IMR-90 (cell line): ENCODE data around the gene AKAP5. TPM values are rescaled to one million over a fixed set of nuclear protein-coding genes. Genes with fewer than 3 reads are reported as not detected.

Source experiments
- ATAC-seq: fragments of 200-7000 bp; cut with Tn5 transposase; 2 replicates; pipeline ENCODE4 v1.9.1; 2020; ENCODE audit warnings: low read depth, mild to moderate bottlenecking, moderate library complexity
- BruUV-seq: library from RNA; stranded (reverse); fragments of 400-500 nt; replicated peaks from 2 replicates; lab custom pipeline; 2021; lab: Mats Ljungman, UMichigan
- CTCF ChIA-PET: fragments of 300-600 bp; formaldehyde crosslinking; extraction: SDS; loops from one replicate; lab custom pipeline; 2021; ENCODE audit warnings: antibody characterized with exemption; lab: Yijun Ruan, JAX
- POLR2A ChIA-PET: fragments of 300-600 bp; sonication (Branson Sonifier 250); formaldehyde crosslinking; loops from one replicate; lab custom pipeline; 2022; ENCODE audit warnings: antibody characterized with exemption; ENCODE audit not compliant: unreplicated experiment; lab: Charles Lee
- DNase-seq: peaks from one replicate; pipeline ENCODE4 v3.0.0; 2013
- H2AFZ ChIP-seq: replicated peaks from 2 replicates; pipeline ENCODE3; 2013; ENCODE audit warnings: low read length, mild to moderate bottlenecking; ENCODE audit not compliant: poor library complexity
- H2AK5ac ChIP-seq: 2 replicates; pipeline ENCODE4 v1.6.1; 2013; ENCODE audit warnings: low read depth, low read length, inconsistent platforms
- H2AK9ac ChIP-seq: replicated peaks from 2 replicates; pipeline ENCODE3; 2013; ENCODE audit warnings: mild to moderate bottlenecking, low read depth, low read length, moderate library complexity; ENCODE audit not compliant: poor library complexity
- H2BK120ac ChIP-seq: 2 replicates; pipeline ENCODE4 v1.6.1; 2013; ENCODE audit warnings: low read depth, low read length, inconsistent platforms
- H2BK15ac ChIP-seq: 3 replicates; pipeline ENCODE4 v1.6.1; 2013; ENCODE audit warnings: low read depth, low read length, inconsistent platforms
- H2BK20ac ChIP-seq: 2 replicates; pipeline ENCODE4 v1.6.1; 2013; ENCODE audit warnings: low read depth, mild to moderate bottlenecking, inconsistent platforms, low read length, moderate library complexity
- H2BK5ac ChIP-seq: 2 replicates; pipeline ENCODE4 v1.6.1; 2013; ENCODE audit warnings: mild to moderate bottlenecking, low read depth, low read length, inconsistent platforms; ENCODE audit not compliant: poor library complexity, severe bottlenecking
- H3K14ac ChIP-seq: replicated peaks from 2 replicates; pipeline ENCODE4 v1.6.1; 2013; ENCODE audit warnings: low read depth, low read length, inconsistent platforms
- H3K18ac ChIP-seq: 2 replicates; pipeline ENCODE4 v1.6.1; 2013; ENCODE audit warnings: low read depth, low read length, control low read depth
- H3K23ac ChIP-seq: 2 replicates; pipeline ENCODE4 v1.6.1; 2013; ENCODE audit warnings: low read depth, low read length, inconsistent platforms
- H3K27ac ChIP-seq: 2 replicates; pipeline ENCODE4 v1.5.1; 2013; ENCODE audit warnings: mild to moderate bottlenecking, control low read depth, low read length; ENCODE audit not compliant: insufficient read depth
- H3K27me3 ChIP-seq: 2 replicates; pipeline ENCODE4 v1.6.1; 2013; ENCODE audit warnings: low read length; ENCODE audit not compliant: control insufficient read depth, insufficient read depth
- H3K36me3 ChIP-seq: 2 replicates; pipeline ENCODE4 v1.6.1; 2013; ENCODE audit warnings: low read length, mixed read lengths; ENCODE audit not compliant: control insufficient read depth, insufficient read depth
- H3K4ac ChIP-seq: 2 replicates; pipeline ENCODE4 v1.6.1; 2013; ENCODE audit warnings: low read depth, low read length, inconsistent platforms
- H3K4me1 ChIP-seq: 2 replicates; pipeline ENCODE4 v1.6.1; 2013; ENCODE audit warnings: low read length, mixed read lengths; ENCODE audit not compliant: control insufficient read depth, insufficient read depth
- H3K4me2 ChIP-seq: 2 replicates; pipeline ENCODE4 v1.6.1; 2013; ENCODE audit warnings: low read depth, mild to moderate bottlenecking, control low read depth, low read length, moderate library complexity
- H3K4me3 ChIP-seq: 2 replicates; pipeline ENCODE4 v1.5.1; 2013; ENCODE audit warnings: low read depth, mild to moderate bottlenecking, control low read depth, low read length, moderate library complexity; ENCODE audit not compliant: insufficient read depth
- H3K56ac ChIP-seq: 2 replicates; pipeline ENCODE4 v1.6.1; 2013; ENCODE audit warnings: low read length, inconsistent platforms; ENCODE audit not compliant: insufficient read depth; ENCODE audit errors: extremely low read depth
- H3K79me1 ChIP-seq, 2 experiments: 2 replicates each; pipeline ENCODE4 v1.6.1; 2013; ENCODE audit warnings: low read length in 2 of 2, inconsistent platforms in 1 of 2, low read depth in 1 of 2
- H3K9ac ChIP-seq: 2 replicates; pipeline ENCODE4 v1.6.1; 2013; ENCODE audit warnings: low read depth, low read length, control low read depth
- H3K9me1 ChIP-seq: 2 replicates; pipeline ENCODE4 v1.6.1; 2013; ENCODE audit warnings: low read length, inconsistent platforms; ENCODE audit not compliant: insufficient read depth
- H3K9me3 ChIP-seq: 2 replicates; pipeline ENCODE4 v1.6.1; 2013; ENCODE audit warnings: low read length; ENCODE audit not compliant: control insufficient read depth, insufficient read depth
- H4K20me1 ChIP-seq: 2 replicates; pipeline ENCODE4 v1.6.1; 2013; ENCODE audit warnings: low read length, inconsistent platforms; ENCODE audit not compliant: insufficient read depth
- H4K5ac ChIP-seq: 2 replicates; pipeline ENCODE4 v1.6.1; 2013; ENCODE audit warnings: mild to moderate bottlenecking, low read depth, low read length, control low read depth
- H4K8ac ChIP-seq, 2 experiments: 2 replicates each; pipeline ENCODE4 v1.6.1; 2013; ENCODE audit warnings: low read depth in 2 of 2, low read length in 2 of 2, control low read depth in 1 of 2, inconsistent platforms in 1 of 2
- H4K91ac ChIP-seq: 2 replicates; pipeline ENCODE4 v1.6.1; 2013; ENCODE audit warnings: low read depth, low read length, inconsistent platforms; ENCODE audit not compliant: insufficient read depth
- BHLHE40 ChIP-seq: fragments of 150-350 bp; IDR thresholded peaks from 2 replicates; pipeline ENCODE4 v1.6.1; 2016; ENCODE audit warnings: mild to moderate bottlenecking, low read depth, low read length
- CEBPB ChIP-seq: IDR thresholded peaks from 2 replicates; pipeline ENCODE4 v1.6.1; 2012; ENCODE audit warnings: low read depth, low read length, improper control_type of control experiment
- CHD1 ChIP-seq: IDR thresholded peaks from 2 replicates; pipeline ENCODE4 v1.6.1; 2012; ENCODE audit warnings: low read depth, low read length, improper control_type of control experiment
- FOS ChIP-seq: fragments of 150-350 bp; IDR thresholded peaks from 2 replicates; pipeline ENCODE4 v1.6.1; 2016; ENCODE audit warnings: low read depth, low read length
- MAFK ChIP-seq: IDR thresholded peaks from 2 replicates; pipeline ENCODE4 v1.6.1; 2012; ENCODE audit warnings: low read depth, low read length, improper control_type of control experiment
- MAZ ChIP-seq: IDR thresholded peaks from 2 replicates; pipeline ENCODE4 v1.6.1; 2012; ENCODE audit warnings: low read depth, mild to moderate bottlenecking, low read length, improper control_type of control experiment, moderate library complexity, borderline replicate concordance
- MXI1 ChIP-seq: IDR thresholded peaks from 2 replicates; pipeline ENCODE4 v1.6.1; 2012; ENCODE audit warnings: low read depth, mild to moderate bottlenecking, low read length, moderate library complexity, borderline replicate concordance
- NFE2L2 ChIP-seq: fragments of 150-350 bp; IDR thresholded peaks from 2 replicates; pipeline ENCODE4 v1.6.1; 2016; ENCODE audit warnings: low read depth, mild to moderate bottlenecking, low read length
- POLR2A ChIP-seq: IDR thresholded peaks from 2 replicates; pipeline ENCODE4 v1.6.1; 2012; ENCODE audit warnings: mild to moderate bottlenecking, low read depth, low read length
- RAD21 ChIP-seq: IDR thresholded peaks from 2 replicates; pipeline ENCODE4 v1.6.1; 2012; ENCODE audit warnings: low read length, improper control_type of control experiment
- RCOR1 ChIP-seq: IDR thresholded peaks from 2 replicates; pipeline ENCODE4 v1.6.1; 2012; ENCODE audit warnings: mild to moderate bottlenecking, low read length, improper control_type of control experiment; ENCODE audit not compliant: insufficient replicate concordance
- RFX5 ChIP-seq: IDR thresholded peaks from 2 replicates; pipeline ENCODE4 v1.8.0; 2012; ENCODE audit warnings: low read depth, mild to moderate bottlenecking, low read length, moderate library complexity
- SMC3 ChIP-seq: fragments of 150-350 bp; IDR thresholded peaks from 2 replicates; pipeline ENCODE4 v1.6.1; 2016; ENCODE audit warnings: low read depth, mild to moderate bottlenecking, antibody characterized with exemption, low read length, moderate library complexity
- WGBS, 2 experiments: methylation state at CpG; one replicate each; pipeline versions ENCODE4 v1.1.5 to v1.1.7; 2013; ENCODE audit warnings: missing lambda C conversion rate in 2 of 2; ENCODE audit not compliant: insufficient read length in 1 of 2; ENCODE audit errors: extremely low coverage in 2 of 2; 5-methylcytosine and 5-hydroxymethylcytosine counted together
- dilution Hi-C: fragments of 300-500 bp; cut with HindIII; formaldehyde crosslinking; loops from one replicate; pipeline ENCODE4 v1.14.3; 2018; ENCODE audit warnings: low sequenced_read_pairs; ENCODE audit not compliant: unreplicated experiment
- in situ Hi-C: fragments of 300-500 bp; cut with MboI; formaldehyde crosslinking; loops from 3 replicates; pipeline ENCODE4 v1.14.3; 2019; ENCODE audit warnings: low sequenced_read_pairs, inconsistent platforms, mixed read lengths
- intact Hi-C: fragments of 100-400 bp; cut with micrococcal nuclease; formaldehyde crosslinking; loops from 2 replicates; pipeline ENCODE4 v1.10.0; 2022
- polyA plus RNA-seq, 3 experiments: library from polyadenylated mRNA; depleted of rRNA; stranded (reverse); fragments of >200 nt; gene quantifications; 2 replicates each; pipeline ENCODE4 v1.2.3, GENCODE V29; 2012; ENCODE audit warnings: low replicate concordance in 1 of 3
- total RNA-seq: library from RNA; depleted of rRNA; stranded (reverse); fragments of >200 nt; gene quantifications from 2 replicates; pipeline ENCODE4 v1.2.3, GENCODE V29; 2012
- TF ChIP-seq, protein P1 (sequence below): fragments of 150-350 bp; IDR thresholded peaks from 2 replicates; pipeline ENCODE4 v1.6.1; 2017; ENCODE audit warnings: mild to moderate bottlenecking, antibody characterized with exemption, low read length, low read depth
- TF ChIP-seq, protein P2 (sequence below): conservative IDR thresholded peaks from 2 replicates; pipeline ENCODE4 v1.5.1; 2012; ENCODE audit warnings: mild to moderate bottlenecking, low read depth, low read length, improper control_type of control experiment
- TF ChIP-seq, protein P3 (sequence below): fragments of 150-350 bp; IDR thresholded peaks from 2 replicates; pipeline ENCODE4 v1.6.1; 2016; ENCODE audit warnings: low read depth, mild to moderate bottlenecking, low read length, moderate library complexity, borderline replicate concordance

Gene AKAP5
- total and polyA plus RNA-seq, 2 of the 4 experiments (the other 2 are of a cell fraction) = 0.21 to 0.72 TPM

DNA sequence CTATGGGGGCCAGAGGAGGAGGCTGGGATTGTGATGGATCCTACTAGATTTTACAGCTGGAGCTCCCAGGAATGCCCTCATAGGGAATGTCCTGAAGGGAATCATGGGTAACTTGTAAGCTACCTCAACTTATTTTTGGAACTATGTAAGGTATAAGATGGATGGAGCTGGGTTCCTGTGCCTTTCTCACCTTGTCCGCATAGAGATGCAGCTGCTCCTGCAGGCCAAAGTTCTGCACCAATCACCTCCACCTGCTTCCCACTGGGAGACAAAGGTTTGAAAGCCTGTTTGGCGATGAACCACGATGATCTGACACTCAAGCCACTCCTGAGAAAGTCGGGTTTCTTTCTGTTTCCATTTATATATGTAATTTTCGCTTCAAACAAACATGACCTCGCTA lies 648 bp upstream of the AKAP5 start:
- Histone ChIP-seq H3K36me3 (no peaks in the 10 kb centered on the region; the same call in 1 of the 2 replicates), H2BK120ac (no peak overlapping the region), H2BK15ac (no peak overlapping the region), H3K23ac (peak overlapping the region; percentile 2; the same call in 1 of the 2 replicates), H3K9me1 (0 out of 2 replicates have a peak, but pooled peaks cover under 1% of the 10 kb centered on the region), H2AK5ac (no peak overlapping the region), H3K79me1 (no peaks in the 10 kb centered on the region), H3K27ac (no peak overlapping the region), H2BK5ac (no peak overlapping the region), H3K4me3 (peak overlapping the region; percentile 70), H3K14ac (no peak overlapping the region; the same call in 1 of the 2 replicates), H4K91ac (no peak overlapping the region), H2AFZ (peak overlapping the region; percentile 72), H3K56ac (no peak overlapping the region), H3K4me2 (peak overlapping the region; percentile 83), H4K5ac (no peak overlapping the region; the same call in 1 of the 2 replicates), H3K27me3 (no peaks in the 10 kb centered on the region), H4K8ac (no peak overlapping the region), H3K9me3 (no peaks in the 10 kb centered on the region), H4K20me1 (no peaks in the 10 kb centered on the region), H3K18ac (no peak overlapping the region), H3K4me1 (peaks cover 1% of the 10 kb centered on the region; the same call in 1 of the 2 replicates), H2AK9ac (no peak overlapping the region), H3K9ac (peak overlapping the region; percentile 28; the same call in 1 of the 2 replicates), H3K4ac (no peak overlapping the region), H2BK20ac (no peak overlapping the region)
- in situ Hi-C loops = no loop called here
- ATAC-seq (no peak), DNase-seq (no peak)
- WGBS, 2 experiments = no CpG with 5 or more reads among the region's 6 CpGs
- POLR2A ChIA-PET = interaction anchor here (0.5 kb wide), 1 partner anchor 1048 kb away, joined by 10 read pairs; no protein-coding TSS in a partner anchor
- dilution Hi-C loops = no loop called here
- no TSS peak for BruUV-seq
- CTCF ChIA-PET = no interaction called here
- TF ChIP-seq MAZ = no peak
- TF ChIP-seq, protein P1, sequence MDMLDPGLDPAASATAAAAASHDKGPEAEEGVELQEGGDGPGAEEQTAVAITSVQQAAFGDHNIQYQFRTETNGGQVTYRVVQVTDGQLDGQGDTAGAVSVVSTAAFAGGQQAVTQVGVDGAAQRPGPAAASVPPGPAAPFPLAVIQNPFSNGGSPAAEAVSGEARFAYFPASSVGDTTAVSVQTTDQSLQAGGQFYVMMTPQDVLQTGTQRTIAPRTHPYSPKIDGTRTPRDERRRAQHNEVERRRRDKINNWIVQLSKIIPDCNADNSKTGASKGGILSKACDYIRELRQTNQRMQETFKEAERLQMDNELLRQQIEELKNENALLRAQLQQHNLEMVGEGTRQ = no peak
- TF ChIP-seq RCOR1 = no peak
- TF ChIP-seq, protein P2, sequence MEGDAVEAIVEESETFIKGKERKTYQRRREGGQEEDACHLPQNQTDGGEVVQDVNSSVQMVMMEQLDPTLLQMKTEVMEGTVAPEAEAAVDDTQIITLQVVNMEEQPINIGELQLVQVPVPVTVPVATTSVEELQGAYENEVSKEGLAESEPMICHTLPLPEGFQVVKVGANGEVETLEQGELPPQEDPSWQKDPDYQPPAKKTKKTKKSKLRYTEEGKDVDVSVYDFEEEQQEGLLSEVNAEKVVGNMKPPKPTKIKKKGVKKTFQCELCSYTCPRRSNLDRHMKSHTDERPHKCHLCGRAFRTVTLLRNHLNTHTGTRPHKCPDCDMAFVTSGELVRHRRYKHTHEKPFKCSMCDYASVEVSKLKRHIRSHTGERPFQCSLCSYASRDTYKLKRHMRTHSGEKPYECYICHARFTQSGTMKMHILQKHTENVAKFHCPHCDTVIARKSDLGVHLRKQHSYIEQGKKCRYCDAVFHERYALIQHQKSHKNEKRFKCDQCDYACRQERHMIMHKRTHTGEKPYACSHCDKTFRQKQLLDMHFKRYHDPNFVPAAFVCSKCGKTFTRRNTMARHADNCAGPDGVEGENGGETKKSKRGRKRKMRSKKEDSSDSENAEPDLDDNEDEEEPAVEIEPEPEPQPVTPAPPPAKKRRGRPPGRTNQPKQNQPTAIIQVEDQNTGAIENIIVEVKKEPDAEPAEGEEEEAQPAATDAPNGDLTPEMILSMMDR = no peak
- no peak for TF ChIP-seq POLR2A
- no peak for TF ChIP-seq RAD21
- TF ChIP-seq SMC3 = no peak
- TF ChIP-seq CEBPB = no peak
- no peak for TF ChIP-seq BHLHE40
- TF ChIP-seq MAFK = no peak
- TF ChIP-seq MXI1 = no peak
- TF ChIP-seq, protein P3, sequence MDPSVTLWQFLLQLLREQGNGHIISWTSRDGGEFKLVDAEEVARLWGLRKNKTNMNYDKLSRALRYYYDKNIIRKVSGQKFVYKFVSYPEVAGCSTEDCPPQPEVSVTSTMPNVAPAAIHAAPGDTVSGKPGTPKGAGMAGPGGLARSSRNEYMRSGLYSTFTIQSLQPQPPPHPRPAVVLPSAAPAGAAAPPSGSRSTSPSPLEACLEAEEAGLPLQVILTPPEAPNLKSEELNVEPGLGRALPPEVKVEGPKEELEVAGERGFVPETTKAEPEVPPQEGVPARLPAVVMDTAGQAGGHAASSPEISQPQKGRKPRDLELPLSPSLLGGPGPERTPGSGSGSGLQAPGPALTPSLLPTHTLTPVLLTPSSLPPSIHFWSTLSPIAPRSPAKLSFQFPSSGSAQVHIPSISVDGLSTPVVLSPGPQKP = no peak
- TF ChIP-seq RFX5 = no peak
- TF ChIP-seq CHD1 = no peak
- no peak for TF ChIP-seq NFE2L2
- no peak for TF ChIP-seq FOS
- intact Hi-C loops = no loop called here
